ENCODE measurements around the gene TAF4.

GRCh38 chr20:61993058-61993457 is 72.6 kb downstream of the TAF4 start:
- no peak for TF ChIP-seq YY1 (IDR thresholded peaks at IDR 0.05; ENCODE audit: insufficient read depth, insufficient read length)
- TF ChIP-seq ZNF274 (IDR thresholded peaks at IDR 0.05; ENCODE audit: low read depth, low read length) = no peak
- no peak for TF ChIP-seq SUZ12 (IDR thresholded peaks at IDR 0.05; ENCODE audit: extremely low read depth, insufficient read depth, insufficient read length)

Measured in NT2/D1 (cell line).